Stomach (tissue), 4 donors: ENCODE measurements around the gene SLC29A3.

ENCODE experiments used
- CTCF ChIP-seq, 7 experiments: fragments of 450-650 bp in 4 of 7; fragments of 200-600 bp in 3 of 7; sonication (generic) in 3 of 7; IDR thresholded peaks; one replicate each; pipeline ENCODE4 v1.5.1; 2016 to 2019; ENCODE audit warnings: antibody characterized with exemption in 7 of 7, control low read depth in 2 of 7, mild to moderate bottlenecking in 1 of 7
- EP300 ChIP-seq: sonication (generic); formaldehyde crosslinking; IDR thresholded peaks from one replicate; pipeline ENCODE4 v1.6.1; 2017; ENCODE audit warnings: antibody characterized with exemption
- POLR2A ChIP-seq, 4 donors: fragments of 450-650 bp; IDR thresholded peaks; one replicate each; pipeline ENCODE4 v1.6.1; 2016; ENCODE audit warnings: antibody characterized with exemption in 4 of 4, control low read depth in 2 of 4, mild to moderate bottlenecking in 1 of 4, moderate library complexity in 1 of 4
- POLR2AphosphoS5 ChIP-seq, 3 donors: sonication (generic); formaldehyde crosslinking; IDR thresholded peaks; one replicate each; pipeline ENCODE4 v1.6.1; 2016; ENCODE audit warnings: antibody characterized with exemption in 3 of 3

- TF ChIP-seq CTCF (IDR thresholded peaks at IDR 0.05) (no peak), POLR2A (IDR thresholded peaks at IDR 0.05) (no peak), EP300 (no peak), POLR2AphosphoS5 (IDR thresholded peaks at IDR 0.05) (no peak)
Observed at GRCh38 chr10:71292624-71293445, 26.2 kb upstream of the SLC29A3 start.
